AG04449 (cell line): ENCODE results near the gene CAMK2B.

Source experiments
- CTCF ChIA-PET: fragments of 350-600 bp; formaldehyde crosslinking; extraction: SDS; loops from one replicate; lab custom pipeline; 2021; ENCODE audit warnings: antibody characterized with exemption; lab: Yijun Ruan, JAX
- POLR2A ChIA-PET: fragments of 400-600, 350-600 bp; formaldehyde crosslinking; extraction: SDS; loops from one replicate; lab custom pipeline; 2020; ENCODE audit warnings: antibody characterized with exemption, inconsistent platforms; lab: Yijun Ruan, JAX
- DNase-seq: peaks from one replicate; pipeline ENCODE4 v3.0.0-alpha.2; 2010; ENCODE audit warnings: low read depth, low spot score
- H3K4me3 ChIP-seq: 2 replicates; pipeline ENCODE4 v1.5.1; 2011; ENCODE audit warnings: low read depth, mild to moderate bottlenecking, control low read depth, low read length
- TF ChIP-seq, protein P1 (sequence below): IDR thresholded peaks from one replicate; pipeline ENCODE4 v1.5.1; 2011; ENCODE audit warnings: mild to moderate bottlenecking, moderate library complexity, low read length, control low read depth, inconsistent platforms; ENCODE audit not compliant: insufficient read depth; ENCODE audit errors: missing control alignments

CAMK2B gene

DNA sequence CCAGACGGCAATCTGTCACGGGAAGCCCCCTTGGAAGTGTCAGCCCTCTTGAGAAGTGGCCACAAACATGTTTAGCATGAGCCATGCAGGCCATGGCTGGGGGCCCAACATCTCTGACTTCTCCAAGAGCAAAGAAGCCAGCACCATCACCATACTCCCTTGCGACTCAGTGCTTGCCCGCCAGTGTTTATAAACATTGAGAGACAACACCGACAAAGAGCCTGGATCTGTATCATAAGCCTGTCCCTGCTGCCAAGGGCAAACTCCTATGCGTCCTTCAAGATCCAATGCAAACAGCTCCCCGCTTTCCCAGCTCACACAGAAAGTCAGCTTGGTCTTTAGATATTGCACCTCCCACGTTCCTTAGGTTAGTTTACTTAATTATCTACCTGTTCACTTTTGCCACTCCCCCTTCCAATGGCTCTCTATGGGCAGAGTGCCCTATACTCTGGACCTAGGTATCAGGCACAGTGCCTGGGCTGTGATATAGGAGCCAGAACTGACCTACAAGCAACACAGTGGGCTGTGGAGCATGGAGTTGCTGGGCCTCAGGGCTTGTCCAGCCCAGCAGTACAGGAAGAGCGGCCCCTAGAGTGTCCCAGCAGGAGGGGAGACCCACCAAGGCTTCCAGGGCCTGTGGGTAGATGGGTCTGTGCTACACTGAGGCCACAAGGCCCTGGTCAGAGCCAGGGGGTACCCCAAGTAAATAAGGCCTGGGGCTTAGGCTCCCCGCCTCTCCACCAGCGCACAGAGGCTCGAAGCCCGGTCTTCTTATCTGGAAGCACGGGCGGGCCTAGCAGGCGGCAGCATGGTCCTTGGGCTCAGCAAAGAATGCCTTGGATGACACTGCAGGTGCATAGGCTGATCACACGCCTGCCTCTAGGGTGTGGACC, 37.7 kb downstream of the CAMK2B start:
- ChIA-PET CTCF (no interaction called here), POLR2A (no interaction called here)
- no peak for DNase-seq
- H3K4me3 ChIP-seq, result no peak overlapping the region
- TF ChIP-seq, protein P1, sequence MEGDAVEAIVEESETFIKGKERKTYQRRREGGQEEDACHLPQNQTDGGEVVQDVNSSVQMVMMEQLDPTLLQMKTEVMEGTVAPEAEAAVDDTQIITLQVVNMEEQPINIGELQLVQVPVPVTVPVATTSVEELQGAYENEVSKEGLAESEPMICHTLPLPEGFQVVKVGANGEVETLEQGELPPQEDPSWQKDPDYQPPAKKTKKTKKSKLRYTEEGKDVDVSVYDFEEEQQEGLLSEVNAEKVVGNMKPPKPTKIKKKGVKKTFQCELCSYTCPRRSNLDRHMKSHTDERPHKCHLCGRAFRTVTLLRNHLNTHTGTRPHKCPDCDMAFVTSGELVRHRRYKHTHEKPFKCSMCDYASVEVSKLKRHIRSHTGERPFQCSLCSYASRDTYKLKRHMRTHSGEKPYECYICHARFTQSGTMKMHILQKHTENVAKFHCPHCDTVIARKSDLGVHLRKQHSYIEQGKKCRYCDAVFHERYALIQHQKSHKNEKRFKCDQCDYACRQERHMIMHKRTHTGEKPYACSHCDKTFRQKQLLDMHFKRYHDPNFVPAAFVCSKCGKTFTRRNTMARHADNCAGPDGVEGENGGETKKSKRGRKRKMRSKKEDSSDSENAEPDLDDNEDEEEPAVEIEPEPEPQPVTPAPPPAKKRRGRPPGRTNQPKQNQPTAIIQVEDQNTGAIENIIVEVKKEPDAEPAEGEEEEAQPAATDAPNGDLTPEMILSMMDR, result no peak

DNA sequence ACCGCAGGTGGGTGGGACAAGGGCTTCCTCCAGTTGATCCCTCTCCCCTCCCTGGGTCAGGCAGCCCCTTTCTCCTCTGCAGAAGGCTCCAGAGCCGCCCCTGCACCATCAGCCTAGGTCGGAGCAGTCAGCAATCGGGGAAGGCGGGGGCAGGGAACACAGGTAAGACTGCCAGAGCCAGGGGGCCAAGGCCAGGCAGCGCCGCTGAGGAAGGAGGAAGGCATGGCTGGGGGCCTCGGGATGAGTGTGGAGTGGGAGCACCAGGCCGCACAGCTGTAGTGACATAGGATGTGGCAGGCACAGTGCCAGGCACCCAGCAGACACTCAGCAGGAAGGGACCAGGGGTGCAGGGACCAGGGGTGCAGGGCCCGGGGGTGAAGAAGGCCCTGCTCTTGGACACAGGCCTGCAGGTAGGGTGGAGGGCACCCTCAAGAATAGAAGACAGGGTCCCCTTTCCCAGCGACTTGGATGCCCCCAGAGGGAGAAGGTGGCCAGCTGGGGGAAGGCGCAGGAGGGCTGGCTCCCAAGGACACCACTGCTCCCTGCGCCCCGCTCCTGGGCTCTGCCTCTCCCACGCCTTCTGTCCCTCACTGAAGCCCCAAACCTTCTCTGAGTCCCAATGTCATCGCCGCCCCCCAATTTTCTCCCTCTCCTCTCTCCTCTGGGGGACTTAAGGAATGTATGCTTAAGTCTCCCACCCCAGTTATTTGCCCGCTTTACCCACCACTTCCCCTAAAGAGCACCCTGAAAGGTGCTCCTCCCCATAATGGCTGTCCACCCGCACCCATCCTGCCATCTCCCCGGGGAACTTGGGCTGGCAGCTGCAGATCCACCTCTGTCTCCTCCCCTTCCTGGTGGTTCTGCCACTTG, 38.5 kb downstream of the CAMK2B start:
- POLR2A ChIA-PET, result no interaction called here
- no peak for DNase-seq
- CTCF ChIA-PET, result no interaction called here
- TF ChIP-seq, protein P1, result no peak
- H3K4me3 ChIP-seq, result no peak overlapping the region

DNA sequence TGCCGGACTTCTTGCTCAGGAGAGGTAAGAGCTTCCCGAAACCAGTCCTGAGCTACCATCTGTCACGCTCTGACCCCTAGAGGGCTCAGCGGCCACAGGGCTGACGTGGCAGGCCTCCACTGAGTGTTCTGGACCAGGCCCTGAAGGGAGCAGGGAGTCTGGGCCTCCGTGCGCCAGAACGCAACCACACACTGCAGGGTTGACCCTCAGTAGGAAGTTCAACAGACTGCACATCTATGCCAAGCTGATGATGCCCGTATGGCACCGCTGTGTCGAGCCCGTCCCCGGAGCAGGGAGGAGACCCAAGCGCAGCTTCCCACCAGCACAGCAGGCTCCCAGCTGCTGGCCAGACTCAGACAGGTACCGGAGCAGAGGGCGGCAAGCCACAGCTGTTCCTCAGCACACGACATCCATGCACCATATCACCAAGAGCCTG, 39.2 kb downstream of the CAMK2B start:
- TF ChIP-seq, protein P1, result no peak
- DNase-seq, result no peak
- ChIA-PET POLR2A (no interaction called here), CTCF (no interaction called here)
- no peak overlapping the region for H3K4me3 ChIP-seq

DNA sequence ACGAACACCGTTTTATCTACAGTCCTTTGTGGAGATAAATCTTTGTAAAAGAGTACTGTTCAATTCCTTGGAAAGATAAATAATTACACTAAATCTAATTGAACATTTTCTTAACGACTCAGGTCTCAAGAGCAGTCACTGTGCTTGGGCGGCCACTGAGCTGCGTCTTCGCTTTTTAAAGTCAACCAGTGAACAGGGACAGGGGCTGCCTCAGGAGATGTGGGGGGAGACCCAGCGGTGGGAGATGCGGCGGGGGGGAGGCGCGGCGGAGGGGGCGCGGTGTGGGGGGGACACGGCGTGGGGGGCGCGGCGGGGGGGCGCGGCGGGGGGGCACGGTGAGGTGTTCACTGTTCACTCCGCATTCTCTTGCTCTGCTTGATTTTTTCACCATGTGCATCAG, 39.8 kb downstream of the CAMK2B start:
- DNase-seq, result no peak
- POLR2A ChIA-PET, result no interaction called here
- no peak overlapping the region for H3K4me3 ChIP-seq
- CTCF ChIA-PET, result interaction anchor here (1.4 kb wide), 1 partner anchor 16 kb away, joined by 3 read pairs; no protein-coding TSS in a partner anchor
- TF ChIP-seq, protein P1, result no peak

DNA sequence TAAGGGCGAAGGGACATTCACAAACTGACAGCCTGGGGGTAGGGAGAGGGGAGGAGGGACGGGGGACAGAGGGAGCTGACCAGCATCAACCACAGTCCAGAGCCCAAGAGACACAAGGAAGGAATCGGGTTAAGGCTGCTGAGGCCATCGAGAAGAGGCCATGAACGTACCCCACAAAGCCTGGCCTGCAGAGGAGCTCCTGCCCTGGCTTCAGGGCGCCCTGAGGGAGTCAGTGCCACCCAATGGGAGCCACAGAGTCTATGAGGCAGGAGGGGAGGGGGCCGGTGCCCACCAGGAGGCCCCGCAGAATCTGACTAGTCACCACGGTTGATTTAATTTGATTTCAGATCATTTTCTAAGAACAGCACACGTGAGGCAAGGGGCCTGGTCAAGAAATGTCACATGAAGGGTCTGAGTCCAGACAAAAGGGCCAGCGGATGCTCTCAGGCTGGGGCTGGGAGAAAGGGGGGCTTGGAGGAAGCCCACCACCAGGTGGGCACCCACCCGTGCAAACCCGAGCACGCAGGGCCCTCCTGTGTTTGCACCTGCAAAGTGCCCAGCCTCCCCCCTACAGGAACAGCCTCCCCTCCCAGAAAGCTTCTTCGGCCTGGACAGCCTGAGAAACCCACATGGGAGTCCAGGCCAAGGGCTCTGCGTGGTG, 40.4 kb downstream of the CAMK2B start:
- no peak overlapping the region for H3K4me3 ChIP-seq
- DNase-seq, result no peak
- POLR2A ChIA-PET, result no interaction called here
- TF ChIP-seq, protein P1, result no peak
- CTCF ChIA-PET, result interaction anchor here (1.4 kb wide), 1 partner anchor 15 kb away, joined by 3 read pairs; no protein-coding TSS in a partner anchor
